ENCODE measurements around the gene FLNA.

FLNA gene

DNA sequence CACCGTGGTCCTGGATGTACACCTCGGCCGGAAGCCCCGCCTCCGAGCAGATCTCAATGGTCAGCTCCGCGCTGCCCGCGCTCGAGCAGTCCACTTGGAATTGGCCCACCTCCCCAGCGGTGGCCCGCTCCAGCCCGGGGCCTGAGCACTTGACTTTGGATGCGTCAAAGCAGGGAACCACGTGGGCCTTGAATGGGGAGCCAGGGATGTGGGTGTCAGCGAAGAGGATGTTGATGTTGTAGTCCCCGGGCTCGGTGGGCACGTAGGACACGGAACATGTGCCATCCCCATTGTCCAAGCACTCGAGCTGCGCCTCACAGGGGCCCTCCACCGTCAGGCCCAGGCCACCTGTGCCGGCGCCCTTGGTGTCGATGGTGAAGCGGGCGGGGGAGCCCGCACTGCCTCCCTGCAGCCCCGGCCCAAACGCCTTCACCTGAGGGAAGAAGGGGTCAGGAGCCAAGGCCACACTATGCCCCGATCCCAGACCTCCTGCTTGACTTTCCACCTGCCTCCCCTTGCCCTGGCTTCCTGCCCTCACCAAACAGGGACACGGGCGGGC is 14.2 kb downstream of the FLNA start:
- Histone ChIP-seq H3K9me2 (replicated peaks; ENCODE audit: insufficient read depth, low read length) (no peaks in the 10 kb centered on the region), H3K9ac (ENCODE audit: low read length) (no peak overlapping the region), H2AFZ (ENCODE audit: low read length) (no peak overlapping the region), H3K4me2 (ENCODE audit: low read depth, low read length) (no peak overlapping the region), H3K79me2 (ENCODE audit: low read length) (no peaks in the 10 kb centered on the region), H4K20me1 (ENCODE audit: insufficient read depth, low read length) (no peaks in the 10 kb centered on the region), H3K27me3 (replicated peaks; ENCODE audit: insufficient read depth, low read length) (no peaks in the 10 kb centered on the region), H3K27ac (ENCODE audit: low read length) (no peak overlapping the region), H3K4me3 (ENCODE audit: low read length) (no peak overlapping the region), H3K9me3 (replicated peaks; ENCODE audit: insufficient read depth, low read length) (no peaks in the 10 kb centered on the region), H3K36me3 (replicated peaks; ENCODE audit: insufficient read depth, low read length) (no peaks in the 10 kb centered on the region), H3K4me1 (ENCODE audit: low read length) (no peaks in the 10 kb centered on the region), H3F3A (ENCODE audit: insufficient read depth, low read length) (no peaks in the 10 kb centered on the region)
- TF ChIP-seq EZH2phosphoT487 (IDR thresholded peaks at IDR 0.05; ENCODE audit: low read length) (no peak), EZH2 (optimal IDR thresholded peaks at IDR 0.05; ENCODE audit: low read depth, low read length) (no peak)
- TF ChIP-seq, protein P1, sequence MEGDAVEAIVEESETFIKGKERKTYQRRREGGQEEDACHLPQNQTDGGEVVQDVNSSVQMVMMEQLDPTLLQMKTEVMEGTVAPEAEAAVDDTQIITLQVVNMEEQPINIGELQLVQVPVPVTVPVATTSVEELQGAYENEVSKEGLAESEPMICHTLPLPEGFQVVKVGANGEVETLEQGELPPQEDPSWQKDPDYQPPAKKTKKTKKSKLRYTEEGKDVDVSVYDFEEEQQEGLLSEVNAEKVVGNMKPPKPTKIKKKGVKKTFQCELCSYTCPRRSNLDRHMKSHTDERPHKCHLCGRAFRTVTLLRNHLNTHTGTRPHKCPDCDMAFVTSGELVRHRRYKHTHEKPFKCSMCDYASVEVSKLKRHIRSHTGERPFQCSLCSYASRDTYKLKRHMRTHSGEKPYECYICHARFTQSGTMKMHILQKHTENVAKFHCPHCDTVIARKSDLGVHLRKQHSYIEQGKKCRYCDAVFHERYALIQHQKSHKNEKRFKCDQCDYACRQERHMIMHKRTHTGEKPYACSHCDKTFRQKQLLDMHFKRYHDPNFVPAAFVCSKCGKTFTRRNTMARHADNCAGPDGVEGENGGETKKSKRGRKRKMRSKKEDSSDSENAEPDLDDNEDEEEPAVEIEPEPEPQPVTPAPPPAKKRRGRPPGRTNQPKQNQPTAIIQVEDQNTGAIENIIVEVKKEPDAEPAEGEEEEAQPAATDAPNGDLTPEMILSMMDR (IDR thresholded peaks at IDR 0.05; ENCODE audit: low read length): no peak
- DNase-seq: no peak

DNA sequence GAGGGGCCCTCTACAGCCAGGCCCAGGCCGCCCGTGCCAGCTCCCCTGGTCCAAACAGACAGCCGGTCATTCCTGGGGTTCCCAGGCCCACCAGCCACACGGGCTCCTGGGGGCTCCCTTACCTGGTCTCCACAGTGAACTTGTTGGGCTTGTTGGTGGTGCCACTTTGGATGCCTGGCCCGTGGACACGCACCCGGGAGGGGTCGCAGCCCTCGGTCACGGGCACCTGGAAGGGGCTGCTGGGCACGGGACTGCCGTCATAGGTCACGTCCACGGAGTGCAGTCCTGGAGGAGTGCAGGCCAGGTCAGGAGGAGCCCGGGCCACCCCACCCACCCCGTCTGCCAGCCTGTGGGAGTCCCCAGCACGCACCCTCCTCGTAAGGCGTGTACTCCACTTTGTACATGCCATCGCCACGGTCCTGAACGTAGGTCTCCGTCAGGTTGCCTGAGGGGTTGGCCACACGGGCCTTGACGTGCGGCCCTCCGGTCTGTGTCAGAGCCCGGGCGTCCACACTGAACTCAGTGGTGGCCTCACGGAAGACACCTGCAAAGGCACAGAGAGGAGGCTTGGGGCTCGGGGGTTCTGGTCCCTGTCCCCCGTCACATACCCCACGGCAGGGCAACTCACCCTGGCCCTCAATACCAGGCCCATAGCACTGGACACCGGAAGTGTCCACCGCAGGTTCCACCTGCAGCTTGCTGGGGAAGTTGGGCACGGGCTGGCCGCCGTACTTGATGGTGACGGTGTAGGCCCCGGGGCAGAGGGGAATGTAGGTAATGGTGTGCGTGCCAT is 14.9 kb downstream of the FLNA start:
- Histone ChIP-seq H3K36me3 (replicated peaks; ENCODE audit: insufficient read depth, low read length) (no peaks in the 10 kb centered on the region), H3K27me3 (replicated peaks; ENCODE audit: insufficient read depth, low read length) (no peaks in the 10 kb centered on the region), H3K4me3 (ENCODE audit: low read length) (no peak overlapping the region), H2AFZ (ENCODE audit: low read length) (no peak overlapping the region), H4K20me1 (ENCODE audit: insufficient read depth, low read length) (no peaks in the 10 kb centered on the region), H3K9me2 (replicated peaks; ENCODE audit: insufficient read depth, low read length) (no peaks in the 10 kb centered on the region), H3K9ac (ENCODE audit: low read length) (no peak overlapping the region), H3K4me2 (ENCODE audit: low read depth, low read length) (no peak overlapping the region), H3K9me3 (replicated peaks; ENCODE audit: insufficient read depth, low read length) (no peaks in the 10 kb centered on the region), H3F3A (ENCODE audit: insufficient read depth, low read length) (no peaks in the 10 kb centered on the region), H3K79me2 (ENCODE audit: low read length) (no peaks in the 10 kb centered on the region), H3K4me1 (ENCODE audit: low read length) (no peaks in the 10 kb centered on the region), H3K27ac (ENCODE audit: low read length) (no peak overlapping the region)
- TF ChIP-seq EZH2 (optimal IDR thresholded peaks at IDR 0.05; ENCODE audit: low read depth, low read length): no peak
- TF ChIP-seq, protein P1 (IDR thresholded peaks at IDR 0.05; ENCODE audit: low read length): no peak
- TF ChIP-seq EZH2phosphoT487 (IDR thresholded peaks at IDR 0.05; ENCODE audit: low read length): no peak
- DNase-seq: no peak

DNA sequence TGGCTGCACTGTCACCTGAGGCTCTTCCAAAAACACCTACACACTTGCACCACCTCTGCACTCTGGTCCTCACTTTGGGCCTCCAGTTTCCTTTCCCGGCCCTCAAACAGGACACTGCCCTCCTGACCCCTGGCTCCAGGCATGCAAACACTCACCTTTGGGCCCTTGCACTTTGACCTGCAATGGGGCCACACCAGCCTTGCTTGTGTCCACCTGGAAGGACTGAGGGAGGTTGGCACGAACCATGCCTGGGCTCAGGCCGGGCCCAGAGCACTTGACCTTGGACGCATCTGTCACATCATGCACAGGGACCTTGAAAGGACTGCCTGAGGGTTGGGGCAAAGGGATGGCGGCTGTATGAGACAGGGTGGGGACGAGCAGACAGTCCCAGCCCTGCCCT is 15.6 kb downstream of the FLNA start:
- Histone ChIP-seq H3K4me3 (ENCODE audit: low read length) (no peak overlapping the region), H3K79me2 (ENCODE audit: low read length) (no peaks in the 10 kb centered on the region), H3K27ac (ENCODE audit: low read length) (no peak overlapping the region), H2AFZ (ENCODE audit: low read length) (no peak overlapping the region), H3K9me3 (replicated peaks; ENCODE audit: insufficient read depth, low read length) (no peaks in the 10 kb centered on the region), H3K27me3 (replicated peaks; ENCODE audit: insufficient read depth, low read length) (no peaks in the 10 kb centered on the region), H4K20me1 (ENCODE audit: insufficient read depth, low read length) (no peaks in the 10 kb centered on the region), H3K9me2 (replicated peaks; ENCODE audit: insufficient read depth, low read length) (no peaks in the 10 kb centered on the region), H3K36me3 (replicated peaks; ENCODE audit: insufficient read depth, low read length) (no peaks in the 10 kb centered on the region), H3F3A (ENCODE audit: insufficient read depth, low read length) (no peaks in the 10 kb centered on the region), H3K4me1 (ENCODE audit: low read length) (no peaks in the 10 kb centered on the region), H3K9ac (ENCODE audit: low read length) (no peak overlapping the region), H3K4me2 (ENCODE audit: low read depth, low read length) (no peak overlapping the region)
- TF ChIP-seq EZH2phosphoT487 (IDR thresholded peaks at IDR 0.05; ENCODE audit: low read length) (no peak), EZH2 (optimal IDR thresholded peaks at IDR 0.05; ENCODE audit: low read depth, low read length) (no peak)
- TF ChIP-seq, protein P1 (IDR thresholded peaks at IDR 0.05; ENCODE audit: low read length): no peak
- no peak for DNase-seq
